GM19023 (cell line): Measurements from ENCODE around the gene GALNT2.
A peak's percentile ranks its signal among the peaks of the same experiment; 100 is the strongest.

Source experiments
- ATAC-seq: cut with Tn5 transposase; IDR thresholded peaks from one replicate; pipeline ENCODE4 v1.9.1; 2021; ENCODE audit warnings: mild to moderate bottlenecking, moderate library complexity; ENCODE audit not compliant: unreplicated experiment

GALNT2 gene

GRCh38 chr1:230109066-230109465 lies 42.0 kb downstream of the GALNT2 start:
- no peak for ATAC-seq

- peak; percentile 88 for ATAC-seq
These were observed 43.0 kb downstream of the GALNT2 start for GRCh38 chr1:230109895-230110667.

GRCh38 chr1:230110971-230111370 lies 43.9 kb downstream of the GALNT2 start:
- no peak for ATAC-seq

- no peak for ATAC-seq
These were observed 45.2 kb downstream of the GALNT2 start for GRCh38 chr1:230112131-230112701.

- no peak for ATAC-seq
These were observed 45.7 kb downstream of the GALNT2 start for GRCh38 chr1:230112782-230113181.

- no peak for ATAC-seq
These were observed 46.2 kb downstream of the GALNT2 start for GRCh38 chr1:230113235-230113592.

GRCh38 chr1:230113593-230114236 lies 46.7 kb downstream of the GALNT2 start:
- no peak for ATAC-seq

GRCh38 chr1:230114237-230114651 lies 47.2 kb downstream of the GALNT2 start:
- no peak for ATAC-seq

GRCh38 chr1:230117694-230118093 lies 50.7 kb downstream of the GALNT2 start:
- ATAC-seq, result no peak

- ATAC-seq, result no peak
These were observed 52.3 kb downstream of the GALNT2 start for GRCh38 chr1:230119340-230119739.

GRCh38 chr1:230120289-230120920 lies 53.4 kb downstream of the GALNT2 start:
- ATAC-seq, result no peak

- ATAC-seq, result no peak
These were observed 53.9 kb downstream of the GALNT2 start for GRCh38 chr1:230120921-230121381.

GRCh38 chr1:230121950-230122349 lies 54.9 kb downstream of the GALNT2 start:
- ATAC-seq, result no peak

GRCh38 chr1:230122366-230123279 lies 55.6 kb downstream of the GALNT2 start:
- peak; percentile 1 for ATAC-seq

GRCh38 chr1:230123280-230124185 lies 56.5 kb downstream of the GALNT2 start:
- ATAC-seq, result peak; percentile 84

GRCh38 chr1:230124186-230125128 lies 57.4 kb downstream of the GALNT2 start:
- no peak for ATAC-seq

GRCh38 chr1:230125141-230125540 lies 58.1 kb downstream of the GALNT2 start:
- ATAC-seq, result no peak
